ENCODE measurements around the gene BBC3. TPM values are rescaled to one million over a fixed set of nuclear protein-coding genes. Genes with fewer than 3 reads are reported as not detected.
A peak's percentile ranks its signal among the peaks of the same experiment; 100 is the strongest.
"Not testable (repeated sequence)": the region's sequence is repeated elsewhere in the genome, so short reads cannot be mapped to it uniquely, and the experiment has no call there.

BBC3 gene
- total RNA-seq, 1 donor from 2014 or later, result 5.1 TPM

DNA sequence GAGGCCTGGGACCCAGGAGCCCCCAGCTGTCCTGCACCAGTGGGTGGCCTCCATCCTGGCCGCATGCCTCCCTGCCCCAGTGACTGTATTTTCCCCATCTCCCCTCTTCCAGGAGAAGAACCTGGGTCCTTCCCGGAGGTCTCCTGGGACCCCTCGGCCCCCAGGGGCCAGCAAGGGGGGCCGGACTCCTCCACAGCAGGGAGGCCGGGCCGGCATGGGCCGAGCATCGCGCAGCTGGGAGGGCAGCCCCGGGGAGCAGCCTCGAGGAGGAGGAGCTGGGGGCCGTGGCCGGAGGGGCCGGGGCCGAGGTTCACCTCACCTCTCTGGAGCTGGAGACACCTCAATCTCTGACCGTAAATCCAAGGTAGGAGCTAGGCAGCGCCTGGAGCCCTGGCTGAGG, 29.5 kb upstream of the BBC3 start:
- ATAC-seq (no peak), DNase-seq (no peak)
- intact Hi-C loops (cut with micrococcal nuclease), result no loop called here

- DNase-seq, result no peak
- intact Hi-C loops (cut with micrococcal nuclease), result no loop called here
- no peak for ATAC-seq
These were observed 28.0 kb upstream of the BBC3 start for GRCh38 chr19:47258895-47259555.

DNA sequence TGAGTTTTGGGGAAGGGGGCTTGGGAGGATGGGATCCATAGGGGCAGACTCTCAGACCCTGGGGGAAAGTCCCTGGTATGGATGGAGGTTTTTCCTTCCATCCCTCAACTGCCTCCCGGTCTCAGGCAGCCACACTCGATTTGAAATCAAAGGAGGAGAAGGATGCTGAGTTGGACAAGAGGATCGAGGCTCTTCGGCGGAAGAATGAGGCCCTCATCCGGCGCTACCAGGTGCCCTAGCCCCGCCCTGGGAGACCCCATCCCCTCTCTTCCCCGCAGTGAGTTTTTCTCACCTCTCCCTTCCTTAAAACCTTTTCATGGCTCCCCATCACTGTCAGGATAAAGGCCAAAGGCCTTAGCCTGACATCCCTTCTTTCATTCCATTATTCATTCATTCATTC, 27.4 kb upstream of the BBC3 start:
- no peak for DNase-seq
- ATAC-seq, result no peak
- intact Hi-C loops (cut with micrococcal nuclease), result no loop called here

DNA sequence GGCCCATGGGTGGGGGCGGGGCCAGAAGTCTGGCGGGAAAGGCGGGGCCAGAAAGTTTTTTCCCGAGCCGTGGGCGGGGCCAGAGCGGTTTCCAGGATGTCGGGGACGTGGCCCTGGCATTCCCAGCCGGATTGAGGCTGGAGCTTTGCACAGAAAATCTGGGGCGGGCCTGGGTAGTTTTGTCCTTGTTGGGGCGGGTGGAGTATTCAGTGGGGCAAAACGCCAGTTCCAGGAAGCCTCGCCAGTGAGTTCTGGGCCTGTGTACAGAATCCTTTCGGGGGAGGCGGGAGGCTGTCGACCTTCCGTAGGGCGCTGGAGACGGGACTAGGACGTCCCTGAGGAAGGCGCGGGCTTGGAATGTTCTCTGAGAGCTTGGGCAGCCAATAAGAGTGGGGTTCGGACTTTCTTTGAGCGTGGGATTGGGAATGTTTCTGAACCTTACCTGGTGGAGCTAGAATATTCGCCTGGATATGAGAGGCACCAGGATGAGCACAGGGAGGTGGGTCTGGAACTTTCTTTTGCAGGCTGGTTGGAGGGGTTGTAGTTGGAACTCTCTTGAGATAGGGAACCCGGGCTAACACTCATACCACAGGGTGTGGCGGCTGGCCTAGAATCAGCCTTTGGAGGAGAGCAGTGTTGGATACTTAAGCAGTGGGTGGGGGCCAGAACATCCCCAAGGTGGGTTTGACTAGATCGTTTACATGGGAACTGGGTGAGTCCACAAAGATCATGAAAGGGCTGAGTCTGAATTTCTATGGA, 26.6 kb upstream of the BBC3 start:
- intact Hi-C loops (cut with micrococcal nuclease), result no loop called here
- ATAC-seq (no peak), DNase-seq (peak; percentile 53)

GRCh38 chr19:47256693-47257410, 25.9 kb upstream of the BBC3 start:
- intact Hi-C loops (cut with micrococcal nuclease), result no loop called here
- peak; percentile 84 for ATAC-seq
- DNase-seq, result peak; percentile 100

DNA sequence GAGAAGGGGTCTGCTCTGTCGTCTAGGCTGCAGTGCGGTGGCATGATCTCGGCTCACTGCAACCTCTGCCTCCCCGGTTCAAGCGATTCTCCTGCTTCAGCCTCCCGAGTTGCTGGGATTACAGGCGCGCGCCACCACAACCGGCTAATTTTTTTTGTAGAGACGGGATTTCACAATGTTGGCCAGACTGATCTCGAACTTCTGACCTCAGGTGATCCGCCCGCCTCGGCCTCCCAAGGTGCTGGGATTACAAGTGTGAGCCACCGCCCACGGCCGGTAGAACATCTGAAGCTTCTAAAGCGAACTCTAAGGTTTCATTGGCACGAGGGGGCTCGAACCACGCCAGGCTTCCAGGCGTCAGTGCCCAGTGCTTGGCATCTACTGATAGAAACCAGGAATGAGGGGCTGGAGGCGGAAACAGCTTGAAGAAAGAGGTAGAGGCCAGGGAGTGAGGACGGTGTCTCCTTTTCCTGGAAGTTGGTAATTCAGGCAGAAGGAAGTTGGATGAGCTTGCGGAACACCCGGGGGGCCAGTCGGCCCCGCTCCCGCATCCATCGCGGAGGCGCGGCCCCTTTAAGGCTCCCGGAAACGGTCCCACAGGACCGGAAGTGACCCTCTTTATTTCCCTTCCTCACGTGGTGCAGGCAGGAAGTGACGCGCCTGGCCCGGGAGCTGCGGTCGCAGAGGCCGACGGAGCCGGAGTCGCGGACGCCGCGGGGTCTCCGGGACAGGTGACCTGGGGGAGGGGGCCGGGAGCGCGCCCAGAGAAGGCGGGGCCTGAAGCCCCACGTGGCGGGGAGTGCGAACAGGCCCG, 25.1 kb upstream of the BBC3 start, which contains the start of gene CCDC9:
Gene CCDC9, plus strand, starts transcription at position 647 of the 814 bp plus-strand sequence. CDS start 1,876 bp downstream, outside the sequence.
- DNase-seq (peak; percentile 97), ATAC-seq (peak; percentile 65)
- intact Hi-C loops (cut with micrococcal nuclease), result no loop called here

DNA sequence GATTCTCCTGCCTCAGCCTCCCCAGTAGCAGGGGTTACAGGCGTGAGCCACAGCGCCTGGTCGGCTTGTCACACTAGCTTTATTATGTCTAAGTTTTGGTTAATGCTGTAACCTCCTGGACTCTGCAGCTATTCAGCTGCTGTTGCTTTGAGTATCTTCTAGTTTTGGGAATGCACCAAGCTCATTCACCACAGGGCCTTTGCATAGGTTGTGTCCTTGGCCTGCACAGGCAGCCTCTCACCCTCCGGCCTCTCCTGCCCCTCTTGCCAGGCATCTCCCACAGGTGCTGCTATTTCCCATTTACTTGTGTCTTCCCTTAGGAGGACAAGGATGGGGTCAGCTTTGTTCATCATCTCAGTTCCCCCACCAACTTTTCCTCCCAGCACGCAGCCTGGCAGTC, 23.0 kb upstream of the BBC3 start:
- intact Hi-C loops (cut with micrococcal nuclease), result no loop called here
- DNase-seq, result no peak

GRCh38 chr19:47253467-47253881, 22.5 kb upstream of the BBC3 start:
- no peak for DNase-seq
- intact Hi-C loops (cut with micrococcal nuclease), result no loop called here
- no peak for ATAC-seq

More for the DNA sequence above, 23.0 kb upstream of the BBC3 start:
- no peak for ATAC-seq

- ATAC-seq; intact Hi-C loops (cut with micrococcal nuclease); DNase-seq: not testable (repeated sequence)
These were observed 22.0 kb upstream of the BBC3 start for GRCh38 chr19:47253016-47253415.

GRCh38 chr19:47247308-47247990, 16.4 kb upstream of the BBC3 start:
- DNase-seq, result peak; percentile 88
- no peak for ATAC-seq
- intact Hi-C loops (cut with micrococcal nuclease), result loop anchor here (5.0 kb wide), 1 partner anchor 95 kb away; no protein-coding TSS in a partner anchor

DNA sequence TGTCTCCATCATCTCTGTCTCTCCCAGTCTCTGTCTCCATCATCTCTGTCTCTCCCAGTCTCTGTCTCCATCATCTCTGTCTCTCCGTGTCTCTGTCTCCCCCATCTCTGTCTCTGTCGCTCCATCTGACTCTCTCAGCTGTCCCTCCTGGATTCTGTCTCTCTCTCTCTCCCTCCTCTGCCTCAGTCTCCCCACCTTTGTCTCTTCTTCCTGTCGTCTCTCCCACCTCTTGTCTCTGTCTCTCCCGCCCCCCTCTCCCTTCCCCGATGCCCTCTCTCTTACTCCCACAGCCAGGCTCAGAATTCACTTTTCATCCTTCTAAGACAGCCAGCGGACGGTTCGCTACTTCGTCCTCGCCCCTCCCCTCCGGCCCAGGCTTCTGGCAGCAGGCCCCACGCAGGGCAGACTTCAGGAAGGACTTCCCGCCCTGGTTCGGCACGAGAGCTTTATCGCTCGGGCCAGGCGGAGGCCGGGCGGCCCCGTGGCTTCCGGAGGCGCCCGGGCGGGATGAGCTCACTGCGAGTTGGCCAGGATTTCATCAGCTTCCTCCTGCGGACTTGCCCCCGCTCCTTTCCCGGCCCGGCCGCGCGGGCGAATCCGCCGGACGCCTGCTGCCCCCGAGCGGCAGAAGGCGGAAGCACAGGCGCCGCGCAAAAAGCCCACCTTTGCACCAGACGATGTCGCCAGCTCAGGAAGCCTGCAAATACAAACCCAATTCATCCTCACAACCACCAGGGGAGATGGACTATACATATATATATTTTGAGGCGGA, 13.0 kb upstream of the BBC3 start:
- peak; percentile 92 for ATAC-seq
- peak; percentile 95 for DNase-seq
- intact Hi-C loops (cut with micrococcal nuclease), result no loop called here

DNA sequence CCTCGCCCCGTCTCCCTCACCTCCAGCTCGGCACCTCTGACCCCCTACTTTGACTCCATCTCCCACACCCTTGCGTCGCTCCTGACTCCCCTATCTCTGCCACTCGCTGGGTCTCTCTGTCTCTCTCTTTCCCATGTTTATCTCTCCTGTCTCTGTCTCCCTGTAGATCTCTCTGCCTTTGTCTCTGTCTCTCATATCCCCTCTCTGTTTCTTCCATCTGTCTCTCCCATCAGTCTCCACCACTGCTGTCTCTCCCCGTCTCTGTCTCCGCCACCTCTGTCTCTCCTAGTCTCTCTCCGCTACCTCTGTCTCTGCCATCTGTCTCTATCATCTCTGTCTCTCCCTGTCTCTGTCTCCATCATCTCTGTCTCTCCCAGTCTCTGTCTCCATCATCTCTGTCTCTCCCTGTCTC, 12.4 kb upstream of the BBC3 start:
- intact Hi-C loops (cut with micrococcal nuclease), result no loop called here
- DNase-seq (no peak), ATAC-seq (peak; percentile 4)

- no peak for ATAC-seq
- no peak for DNase-seq
- intact Hi-C loops (cut with micrococcal nuclease), result no loop called here
These were observed 11.0 kb upstream of the BBC3 start for GRCh38 chr19:47241919-47242577.

GRCh38 chr19:47240996-47241918, 10.3 kb upstream of the BBC3 start:
- intact Hi-C loops (cut with micrococcal nuclease), result no loop called here
- DNase-seq (peak; percentile 72), ATAC-seq (peak; percentile 20)

- DNase-seq (no peak), ATAC-seq (no peak)
- intact Hi-C loops (cut with micrococcal nuclease), result no loop called here
These were observed 9.6 kb upstream of the BBC3 start for GRCh38 chr19:47240556-47240955.

- intact Hi-C loops (cut with micrococcal nuclease), result no loop called here
- peak; percentile 18 for ATAC-seq
These were observed 8.8 kb upstream of the BBC3 start for GRCh38 chr19:47239610-47240296.

More at GRCh38 chr19:47239610-47240296, 8.8 kb upstream of the BBC3 start:
- DNase-seq, result peak; percentile 65

Measured in left ventricle myocardium superior (tissue), 1 donor.